AG10803 (cell line): ENCODE measurements around the gene HS3ST4.

Experiments
- DNase-seq: peaks from one replicate; pipeline ENCODE4 v3.0.0; 2010; ENCODE audit warnings: low read depth
- H3K4me3 ChIP-seq: 2 replicates; pipeline ENCODE4 v1.5.1; 2011; ENCODE audit warnings: mild to moderate bottlenecking, low read length, control low read depth
- CTCF ChIP-seq: conservative IDR thresholded peaks from 2 replicates; pipeline ENCODE4 v1.5.1; 2011; ENCODE audit warnings: mild to moderate bottlenecking, low read length, control low read depth, inconsistent platforms

The HS3ST4 gene

GRCh38 chr16:25734430-25735385 lies 42.9 kb downstream of the HS3ST4 start:
- TF ChIP-seq CTCF, result no peak
- no peak overlapping the region for H3K4me3 ChIP-seq
- DNase-seq, result no peak

GRCh38 chr16:25735645-25736044 lies 43.9 kb downstream of the HS3ST4 start:
- H3K4me3 ChIP-seq, result no peak overlapping the region
- no peak for TF ChIP-seq CTCF
- DNase-seq, result no peak

GRCh38 chr16:25747160-25747758 lies 55.5 kb downstream of the HS3ST4 start:
- DNase-seq, result no peak
- no peak overlapping the region for H3K4me3 ChIP-seq
- TF ChIP-seq CTCF, result no peak

GRCh38 chr16:25748092-25748654 lies 56.4 kb downstream of the HS3ST4 start:
- no peak for DNase-seq
- no peak overlapping the region for H3K4me3 ChIP-seq

GRCh38 chr16:25750488-25751216 lies 58.9 kb downstream of the HS3ST4 start:
- no peak for TF ChIP-seq CTCF
- no peak for DNase-seq
- H3K4me3 ChIP-seq, result no peak overlapping the region

More at GRCh38 chr16:25748092-25748654, 56.4 kb downstream of the HS3ST4 start:
- no peak for TF ChIP-seq CTCF

GRCh38 chr16:25751230-25751835 lies 59.6 kb downstream of the HS3ST4 start:
- H3K4me3 ChIP-seq, result no peak overlapping the region
- no peak for DNase-seq
- no peak for TF ChIP-seq CTCF
